ENCODE data around the gene RFX2. TPM values are rescaled to one million over a fixed set of nuclear protein-coding genes. Genes with fewer than 3 reads are reported as not detected.

Gene RFX2
- total RNA-seq, 1 donor from 2014 or later = 6.5 TPM

GRCh38 chr19:6066661-6067646, 43.3 kb downstream of the RFX2 start:
- no peak overlapping the region for H3K4me3 ChIP-seq (ENCODE audit: low read depth, low read length)
- DNase-seq (ENCODE audit: low read depth) = peak; percentile 96
- TF ChIP-seq CTCF (IDR thresholded peaks at IDR 0.05; ENCODE audit: insufficient read depth, low read length, poor library complexity, severe bottlenecking) = no peak
- H3K27me3 ChIP-seq (ENCODE audit: control insufficient read depth, insufficient read depth, low read length) = no peaks in the 10 kb centered on the region
- no peaks in the 10 kb centered on the region for H3K36me3 ChIP-seq (ENCODE audit: control insufficient read depth, insufficient read depth, low read length)

GRCh38 chr19:6065685-6066374, 44.5 kb downstream of the RFX2 start:
- TF ChIP-seq CTCF (IDR thresholded peaks at IDR 0.05; ENCODE audit: insufficient read depth, low read length, poor library complexity, severe bottlenecking) = no peak
- H3K27me3 ChIP-seq (ENCODE audit: control insufficient read depth, insufficient read depth, low read length) = no peaks in the 10 kb centered on the region
- DNase-seq (ENCODE audit: low read depth) = no peak
- H3K4me3 ChIP-seq (ENCODE audit: low read depth, low read length) = no peak overlapping the region
- no peaks in the 10 kb centered on the region for H3K36me3 ChIP-seq (ENCODE audit: control insufficient read depth, insufficient read depth, low read length)

DNA sequence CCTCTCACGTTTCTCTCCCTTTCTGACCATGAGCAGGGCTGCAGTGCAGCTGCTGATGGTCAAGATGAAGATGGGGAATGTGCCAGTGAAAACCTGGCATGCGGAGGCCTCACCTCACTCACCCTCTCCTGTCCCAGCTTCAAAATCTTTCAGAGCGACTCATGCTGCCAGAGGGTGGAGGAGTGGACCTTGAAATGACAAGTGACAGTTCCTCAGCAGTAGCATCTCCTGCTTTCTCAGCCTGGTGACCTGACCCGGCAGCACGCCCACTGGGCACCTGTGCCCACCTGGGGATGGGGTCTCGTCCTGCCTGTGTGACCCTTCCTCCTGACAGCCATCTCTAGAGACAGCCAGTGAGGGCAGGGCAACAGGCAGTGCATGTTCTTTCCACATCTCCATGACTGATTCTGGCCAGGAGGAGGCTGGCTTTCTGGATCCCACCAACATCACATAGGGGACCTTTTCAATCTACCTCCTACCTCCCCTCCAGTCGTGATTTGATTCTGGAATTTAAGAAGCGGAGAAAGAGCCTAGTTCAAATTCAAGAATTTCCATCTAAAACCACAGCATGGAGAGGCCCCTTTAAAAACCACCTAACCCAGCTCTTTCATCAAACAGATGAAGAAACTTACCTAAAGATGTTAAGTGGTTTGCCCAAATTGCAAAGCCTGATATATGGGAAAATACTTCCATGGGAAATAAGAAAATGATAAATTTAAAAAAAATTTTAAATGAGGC, 45.8 kb downstream of the RFX2 start:
- Histone ChIP-seq H3K36me3 (ENCODE audit: control insufficient read depth, insufficient read depth, low read length) (no peaks in the 10 kb centered on the region), H3K4me3 (ENCODE audit: low read depth, low read length) (no peak overlapping the region), H3K27me3 (ENCODE audit: control insufficient read depth, insufficient read depth, low read length) (no peaks in the 10 kb centered on the region)
- no peak for TF ChIP-seq CTCF (IDR thresholded peaks at IDR 0.05; ENCODE audit: insufficient read depth, low read length, poor library complexity, severe bottlenecking)
- DNase-seq (ENCODE audit: low read depth) = no peak

GRCh38 chr19:6063576-6064335, 46.5 kb downstream of the RFX2 start:
- Histone ChIP-seq H3K36me3 (ENCODE audit: control insufficient read depth, insufficient read depth, low read length) (no peaks in the 10 kb centered on the region), H3K27me3 (ENCODE audit: control insufficient read depth, insufficient read depth, low read length) (no peaks in the 10 kb centered on the region), H3K4me3 (ENCODE audit: low read depth, low read length) (no peak overlapping the region)
- TF ChIP-seq CTCF (IDR thresholded peaks at IDR 0.05; ENCODE audit: insufficient read depth, low read length, poor library complexity, severe bottlenecking) = no peak
- no peak for DNase-seq (ENCODE audit: low read depth)

- DNase-seq (ENCODE audit: low read depth) = no peak
- no peaks in the 10 kb centered on the region for H3K36me3 ChIP-seq (ENCODE audit: control insufficient read depth, insufficient read depth, low read length)
- H3K27me3 ChIP-seq (ENCODE audit: control insufficient read depth, insufficient read depth, low read length) = no peaks in the 10 kb centered on the region
- no peak overlapping the region for H3K4me3 ChIP-seq (ENCODE audit: low read depth, low read length)
- no peak for TF ChIP-seq CTCF (IDR thresholded peaks at IDR 0.05; ENCODE audit: insufficient read depth, low read length, poor library complexity, severe bottlenecking)
Measured at GRCh38 chr19:6062961-6063575, 47.2 kb downstream of the RFX2 start.

Data from kidney epithelial cell (primary cell).